NCI-H146 treated with DMSO at 0.1 percent for 48 hours (cell line): ENCODE data around the gene CLDND2.
A peak's percentile ranks its signal among the peaks of the same experiment; 100 is the strongest.

Source experiments
- DNase-seq: peaks from one replicate; lab custom pipeline; 2025; ENCODE audit not compliant: unreplicated experiment; lab: John Stamatoyannopoulos, UW

CLDND2 gene

GRCh38 chr19:51356159-51356801 is 12.5 kb downstream of the CLDND2 start:
- no peak for DNase-seq

DNA sequence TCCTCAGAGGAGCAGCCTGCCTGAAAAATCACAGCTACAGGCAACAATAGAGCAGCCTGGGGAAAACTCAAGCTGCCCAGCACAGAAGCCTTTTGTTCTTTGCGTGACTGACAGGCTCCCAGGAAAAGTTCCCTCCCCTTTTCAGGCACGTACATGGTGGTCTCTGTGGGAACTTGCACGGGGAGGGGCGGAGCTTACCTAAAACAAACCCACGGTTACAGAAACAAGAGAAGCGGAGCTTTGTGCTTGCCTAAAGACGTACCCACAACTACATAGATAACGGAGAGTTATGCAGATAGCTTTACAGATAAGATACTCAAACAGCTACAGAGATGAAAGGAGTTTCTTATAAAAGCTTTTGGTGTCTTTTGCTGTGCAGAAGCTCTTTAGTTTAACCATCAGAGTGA is 14.1 kb downstream of the CLDND2 start:
- no peak for DNase-seq

DNA sequence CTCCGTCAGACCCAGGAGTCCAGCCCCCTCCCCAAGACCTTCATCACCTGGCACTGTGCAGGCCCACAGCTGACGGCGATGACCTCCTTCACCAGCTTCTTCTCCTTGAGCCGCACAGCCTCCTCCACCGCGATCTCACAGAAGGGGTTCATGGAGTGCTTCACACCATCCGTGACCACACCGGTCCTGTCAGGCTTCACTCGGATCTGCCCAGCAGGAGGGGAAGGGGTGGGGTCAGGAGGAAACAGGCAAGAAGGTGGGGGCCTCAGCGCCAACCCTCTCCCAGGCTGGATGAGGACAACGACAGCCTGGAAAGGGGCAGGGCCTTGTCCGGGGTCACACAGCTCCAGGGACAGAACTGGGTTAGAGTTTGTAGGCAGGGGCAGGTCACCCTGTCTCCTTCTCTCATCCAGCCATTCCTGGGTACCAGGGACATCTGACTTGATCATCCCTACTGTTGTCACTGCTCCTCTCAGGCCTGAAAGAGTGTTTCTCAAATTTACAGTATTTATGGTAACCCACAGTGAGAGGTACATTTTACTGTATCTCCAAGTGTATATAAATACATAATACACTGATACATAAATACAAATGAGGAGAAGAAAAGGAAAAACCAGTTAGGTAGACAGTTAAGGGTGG is 14.6 kb downstream of the CLDND2 start:
- DNase-seq, result no peak

DNA sequence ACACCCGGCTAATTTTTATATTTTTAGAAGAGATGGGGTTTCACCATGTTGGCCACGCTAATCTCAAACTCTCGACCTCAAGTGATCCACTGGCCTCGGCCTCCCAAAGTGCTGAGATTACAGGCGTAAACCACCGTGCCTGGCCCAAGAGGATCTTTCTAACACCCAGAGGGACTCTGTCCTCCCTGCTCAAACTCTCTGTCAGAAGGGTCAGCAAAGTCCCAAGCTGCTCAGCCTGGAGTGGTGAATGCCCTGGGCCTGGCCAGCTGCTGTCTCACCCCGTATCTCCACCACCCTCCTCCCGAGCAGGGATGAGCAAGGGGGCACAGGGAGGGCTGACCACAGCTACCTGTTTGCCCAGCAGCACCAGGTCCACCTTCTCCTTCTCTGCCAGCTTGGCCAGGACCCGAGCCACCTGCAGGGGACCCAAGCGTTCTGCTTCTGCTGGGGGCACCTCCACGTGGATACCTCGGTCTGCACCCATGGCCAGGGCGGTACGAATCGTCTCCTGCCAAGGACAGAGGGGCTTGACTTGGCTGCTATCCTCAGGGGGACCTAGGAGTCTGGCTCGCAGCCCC is 15.9 kb downstream of the CLDND2 start:
- DNase-seq, result no peak

- no peak for DNase-seq
Measured at GRCh38 chr19:51351266-51351990, 17.4 kb downstream of the CLDND2 start.

- DNase-seq, result no peak
Measured at GRCh38 chr19:51347209-51347928, 21.4 kb downstream of the CLDND2 start.

DNA sequence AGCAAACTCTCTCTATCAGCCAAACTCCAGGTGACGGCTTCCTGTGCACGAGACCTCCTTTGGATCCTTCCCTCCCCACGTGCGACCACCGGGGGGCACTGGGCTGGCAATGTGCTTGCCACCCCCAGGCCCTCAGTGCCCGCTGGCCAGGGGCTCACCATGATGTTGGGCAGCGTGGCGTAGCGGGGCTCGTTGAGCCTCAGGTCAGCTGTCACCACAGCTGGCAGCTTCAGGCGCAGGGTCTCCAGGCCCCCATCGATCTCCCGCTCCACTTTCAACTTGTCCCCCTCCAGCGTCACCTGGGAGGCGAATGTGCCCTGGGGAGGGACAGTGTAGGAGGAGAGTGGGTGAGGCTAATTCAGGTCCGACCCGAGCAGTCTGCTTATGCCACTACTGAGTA is 22.1 kb downstream of the CLDND2 start:
- DNase-seq, result no peak

- DNase-seq, result no peak
Measured at GRCh38 chr19:51345076-51345620, 23.7 kb downstream of the CLDND2 start.

DNA sequence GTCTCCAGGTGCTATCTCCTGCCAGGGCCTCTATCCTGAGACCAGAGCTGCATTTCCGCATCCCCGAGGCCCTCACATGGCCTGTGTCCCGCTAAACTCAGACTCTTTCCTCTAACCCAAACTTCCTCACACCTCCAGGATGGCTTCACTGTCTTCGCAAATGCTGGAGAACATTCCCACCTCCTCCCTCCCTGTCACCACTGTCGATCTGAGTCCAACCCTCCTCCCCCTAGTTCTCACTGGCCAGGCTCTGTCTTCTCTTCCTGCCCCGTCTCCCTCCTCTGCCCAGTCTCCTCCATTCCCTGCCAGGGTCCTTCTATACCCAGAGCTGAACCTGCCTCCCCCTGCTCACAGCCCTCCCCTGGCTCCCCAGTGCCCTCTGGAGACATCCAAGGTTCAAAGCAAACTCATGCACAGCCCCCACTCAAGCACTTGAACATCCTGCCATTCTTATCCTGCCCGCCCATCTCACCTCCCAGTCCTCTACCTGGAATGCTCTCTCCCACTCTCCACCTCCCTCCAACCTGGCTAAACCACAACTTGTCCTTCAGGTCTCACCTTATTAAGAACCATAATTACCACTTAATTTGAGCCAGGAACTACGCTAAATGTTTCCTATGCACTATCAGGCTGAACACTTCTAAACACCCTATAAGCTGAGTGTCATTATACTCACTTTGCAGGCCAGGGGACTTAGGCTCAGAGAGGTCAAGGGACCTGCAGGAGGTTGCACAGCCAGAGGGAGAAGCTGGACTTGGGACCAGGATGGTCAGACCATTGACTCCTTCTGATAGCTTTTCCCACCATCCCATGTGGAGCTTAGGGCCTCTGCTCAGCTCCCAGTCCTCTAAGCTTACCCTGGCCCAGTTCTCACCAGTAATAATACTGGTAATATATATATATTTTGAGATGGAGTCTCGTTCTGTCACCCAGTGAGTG is 25.9 kb downstream of the CLDND2 start:
- no peak for DNase-seq

DNA sequence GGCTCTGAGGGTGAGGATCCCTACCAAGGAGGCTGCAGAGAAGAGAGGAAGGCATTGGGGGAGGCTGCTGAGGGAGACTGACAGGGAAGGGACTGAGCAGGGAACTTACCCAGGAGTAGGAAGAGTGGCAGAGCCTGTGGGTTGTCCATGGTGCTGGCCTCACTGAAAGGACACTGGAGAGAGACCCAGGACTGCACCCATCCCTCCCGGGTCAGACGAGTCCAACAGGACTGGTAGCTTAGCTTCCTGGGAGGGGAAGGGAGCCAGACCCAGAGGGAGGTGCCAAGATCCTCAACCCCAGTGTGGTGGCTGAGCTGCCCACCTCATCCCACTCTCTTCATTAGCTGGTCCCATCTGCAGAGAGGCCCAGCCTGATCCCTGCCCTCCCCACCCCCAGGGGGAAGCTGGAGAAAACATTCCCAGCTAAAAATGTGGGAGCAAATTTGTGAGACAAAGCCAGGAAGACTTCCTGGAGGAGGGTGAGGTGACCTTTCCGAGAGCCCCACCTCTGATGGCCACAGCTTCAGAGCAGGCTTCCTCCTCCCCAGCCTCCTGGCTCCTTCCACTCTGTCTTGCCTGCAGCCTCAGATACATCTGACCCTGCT is 26.7 kb downstream of the CLDND2 start, which contains the start of gene VSIG10L:
Gene VSIG10L (minus strand): TSS at position 164 of the 605 bp plus-strand sequence. CDS start 15 bp downstream, at position 149.
- DNase-seq, result no peak

- no peak for DNase-seq
Measured at GRCh38 chr19:51341066-51341465, 27.7 kb downstream of the CLDND2 start.

GRCh38 chr19:51339687-51340656 is 28.8 kb downstream of the CLDND2 start:
- DNase-seq, result no peak

DNA sequence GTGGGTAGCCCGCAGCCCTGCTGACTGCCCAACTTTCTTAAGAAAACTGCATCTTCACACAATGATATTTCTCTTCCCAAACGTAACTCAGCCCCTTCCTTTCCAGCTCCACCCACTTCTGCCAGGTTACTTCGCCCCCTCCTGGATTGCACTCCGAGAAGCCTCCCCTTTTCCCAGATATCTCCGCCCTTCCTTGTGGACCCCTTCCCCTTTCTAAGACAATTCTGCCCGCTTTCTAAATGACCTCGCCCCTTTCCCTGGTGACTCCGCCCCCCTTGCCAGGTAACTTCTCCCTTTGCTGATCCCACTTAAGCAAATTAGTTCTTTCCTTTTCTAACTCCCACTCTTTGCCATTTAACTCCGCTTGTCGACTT is 29.5 kb downstream of the CLDND2 start:
- DNase-seq, result no peak

GRCh38 chr19:51338563-51339312 is 30.1 kb downstream of the CLDND2 start:
- DNase-seq, result peak; percentile 5

- no peak for DNase-seq
Measured at GRCh38 chr19:51337861-51338562, 30.8 kb downstream of the CLDND2 start.

DNA sequence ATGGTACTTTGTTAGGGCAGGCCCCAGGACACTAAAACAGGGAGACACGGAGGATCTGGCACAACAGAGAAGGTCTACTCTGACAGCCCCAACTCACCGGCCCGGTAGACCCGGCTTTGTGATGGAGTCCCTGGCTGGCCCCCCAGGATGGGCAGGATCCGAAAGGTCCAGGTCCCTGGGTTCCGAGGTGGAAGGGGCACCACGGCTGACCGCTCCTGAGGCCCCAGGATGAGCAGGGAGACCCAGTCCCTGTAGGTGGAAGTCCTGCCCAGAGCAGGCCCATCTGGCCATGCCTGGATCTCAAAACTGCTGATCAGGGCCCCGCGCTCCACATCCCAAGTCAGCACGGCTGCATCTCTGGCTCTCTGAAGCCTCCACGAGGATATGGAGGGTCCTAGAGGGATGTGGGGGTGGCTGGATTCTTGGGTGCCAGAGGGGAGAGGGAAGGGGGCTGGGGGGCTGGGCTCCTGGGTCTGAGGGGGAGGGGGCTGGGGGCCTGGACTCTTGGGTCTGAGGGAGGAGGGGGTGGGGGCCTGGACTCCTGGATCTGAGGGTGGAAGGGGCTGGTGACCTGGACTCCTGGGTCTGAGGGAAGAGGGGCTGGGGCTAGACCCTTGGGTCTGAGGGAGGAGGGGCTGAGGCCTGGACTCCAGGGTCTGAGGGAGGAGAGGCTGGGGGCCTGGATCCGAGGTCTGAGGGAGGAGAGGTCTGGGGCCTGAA is 31.5 kb downstream of the CLDND2 start:
- no peak for DNase-seq
